Brain microvascular endothelial cell (primary cell): ENCODE results near the gene GUK1.
"Not testable (repeated sequence)": the region's sequence is repeated elsewhere in the genome, so short reads cannot be mapped to it uniquely, and the experiment has no call there.

ENCODE experiments used
- DNase-seq: peaks from one replicate; pipeline ENCODE4 v3.0.0-alpha.2; 2020
- H3K27ac ChIP-seq: fragments of 250-450 bp; sonication (Bioruptor Pico); 2 replicates; pipeline ENCODE4 v1.5.1; 2020; ENCODE audit warnings: mild to moderate bottlenecking, moderate library complexity
- H3K27me3 ChIP-seq: fragments of 250-450 bp; sonication (Bioruptor Pico); replicated peaks from 2 replicates; pipeline ENCODE4 v1.5.1; 2020; ENCODE audit warnings: mild to moderate bottlenecking
- H3K36me3 ChIP-seq: fragments of 250-450 bp; sonication (Bioruptor Pico); replicated peaks from 2 replicates; pipeline ENCODE4 v1.5.1; 2020; ENCODE audit warnings: mild to moderate bottlenecking
- H3K4me3 ChIP-seq: 2 replicates; pipeline ENCODE4 v1.5.1; 2011; ENCODE audit warnings: low read depth, mild to moderate bottlenecking, control low read depth, low read length, moderate library complexity
- CTCF ChIP-seq: IDR thresholded peaks from 2 replicates; pipeline ENCODE4 v1.5.1; 2011; ENCODE audit warnings: low read depth, mild to moderate bottlenecking, moderate library complexity, low read length, control low read depth, inconsistent platforms; ENCODE audit errors: missing control alignments
- in situ Hi-C: cut with HindIII; loops from 2 replicates; pipeline ENCODE4 v1.10.0; 2017; ENCODE audit warnings: low sequenced_read_pairs, low pct_ligation_motif_present

The GUK1 gene

GRCh38 chr1:228110556-228110955, 29.5 kb upstream of the GUK1 start:
- Histone ChIP-seq H3K27me3 (no peaks in the 10 kb centered on the region), H3K36me3 (peaks cover 6% of the 10 kb centered on the region), H3K27ac (no peak overlapping the region), H3K4me3 (no peak overlapping the region)
- in situ Hi-C loops, result no loop called here
- no peak for DNase-seq
- TF ChIP-seq CTCF, result no peak

DNA sequence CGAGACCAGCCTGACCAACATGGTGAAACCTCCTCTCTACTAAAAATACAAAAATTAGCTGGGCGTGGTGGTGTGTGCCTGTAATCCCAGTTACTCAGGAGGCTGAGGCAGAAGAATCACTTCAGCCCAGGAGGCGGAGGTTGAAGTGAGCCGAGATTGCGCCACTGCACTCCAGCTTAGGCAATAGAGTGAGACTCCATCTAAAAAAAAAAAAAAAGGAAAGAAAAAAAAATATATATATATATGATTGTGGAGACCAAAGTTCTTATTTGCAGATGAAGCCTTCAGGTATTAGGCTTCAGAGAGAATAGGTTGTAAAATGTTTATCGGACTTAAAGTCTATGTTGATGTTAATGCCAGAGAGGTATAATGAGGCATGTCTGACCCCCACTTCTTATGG, 28.8 kb upstream of the GUK1 start:
- in situ Hi-C loops, H3K27ac ChIP-seq, DNase-seq, H3K4me3 ChIP-seq, H3K27me3 ChIP-seq, H3K36me3 ChIP-seq: not testable (repeated sequence)

DNA sequence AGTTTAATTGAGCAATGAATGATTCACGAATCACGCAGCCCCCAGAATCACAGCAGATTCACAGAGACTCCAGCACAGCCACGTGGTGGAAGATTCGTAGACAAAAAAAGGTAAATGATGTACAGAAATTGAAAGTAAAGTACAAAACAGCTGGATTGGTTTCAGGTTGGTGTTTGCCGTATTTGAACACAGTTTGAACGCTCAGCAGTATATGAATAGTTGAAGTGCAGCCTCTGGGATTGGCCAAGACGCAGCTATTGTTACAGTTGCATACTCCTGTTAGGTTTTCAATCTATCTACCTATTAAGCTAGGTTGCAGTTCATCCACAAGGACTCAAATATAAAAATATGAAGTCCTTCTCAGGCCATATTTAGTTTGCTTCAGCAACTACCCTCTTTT, 27.9 kb upstream of the GUK1 start:
- in situ Hi-C loops, result no loop called here

GRCh38 chr1:228112617-228113016, 27.5 kb upstream of the GUK1 start:
- in situ Hi-C loops, result no loop called here
- Histone ChIP-seq H3K27me3 (no peaks in the 10 kb centered on the region), H3K36me3 (no peaks in the 10 kb centered on the region), H3K27ac (no peak overlapping the region), H3K4me3 (no peak overlapping the region)
- no peak for TF ChIP-seq CTCF
- DNase-seq, result no peak

More for the DNA sequence above, 27.9 kb upstream of the GUK1 start:
- Histone ChIP-seq H3K36me3 (no peaks in the 10 kb centered on the region), H3K27ac (no peak overlapping the region), H3K4me3 (no peak overlapping the region), H3K27me3 (no peaks in the 10 kb centered on the region)
- TF ChIP-seq CTCF, result no peak
- no peak for DNase-seq

DNA sequence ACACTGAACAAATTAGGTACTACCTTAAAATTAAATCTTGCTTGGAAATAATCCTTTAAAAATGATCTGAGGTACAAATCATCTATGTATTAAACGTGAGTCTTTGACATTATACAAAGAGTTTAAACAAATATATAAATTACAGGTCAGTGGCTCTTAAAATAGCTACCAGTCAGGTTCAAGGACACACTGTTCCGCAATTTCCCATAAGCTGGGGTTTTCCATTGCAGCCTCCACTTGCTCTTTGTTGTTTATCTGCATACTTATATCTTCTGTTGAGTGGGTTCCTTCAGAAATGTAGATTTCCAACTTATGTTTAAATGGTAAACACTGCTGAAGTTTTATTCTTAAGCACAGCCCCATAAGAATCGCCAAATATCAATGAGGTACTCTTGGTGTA, 25.3 kb upstream of the GUK1 start:
- no peak for DNase-seq
- in situ Hi-C loops, result no loop called here

DNA sequence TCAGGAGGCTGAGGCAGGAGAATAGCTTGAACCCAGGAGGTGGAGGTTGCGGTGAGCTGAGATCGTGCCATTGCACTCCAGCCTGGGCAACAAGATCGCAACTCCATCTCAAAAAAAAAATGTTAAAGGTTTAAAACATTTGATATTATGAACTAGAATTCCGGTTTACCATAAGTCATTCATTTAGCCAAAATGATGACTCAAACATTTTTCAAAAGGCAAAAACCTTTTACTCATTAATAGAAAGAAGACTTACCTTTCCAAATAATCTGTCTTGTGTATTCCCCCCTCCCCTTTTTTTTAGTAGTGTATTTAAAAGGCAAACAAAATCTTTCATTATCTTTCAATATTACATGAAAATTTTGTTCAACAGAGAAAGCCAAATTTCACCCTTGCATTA, 22.7 kb upstream of the GUK1 start:
- no peak for TF ChIP-seq CTCF
- Histone ChIP-seq H3K36me3 (no peaks in the 10 kb centered on the region), H3K4me3 (no peak overlapping the region), H3K27me3 (no peaks in the 10 kb centered on the region), H3K27ac (no peak overlapping the region)
- no peak for DNase-seq
- in situ Hi-C loops, result no loop called here

More for the DNA sequence above, 25.3 kb upstream of the GUK1 start:
- Histone ChIP-seq H3K4me3 (no peak overlapping the region), H3K27ac (no peak overlapping the region), H3K36me3 (no peaks in the 10 kb centered on the region), H3K27me3 (no peaks in the 10 kb centered on the region)
- no peak for TF ChIP-seq CTCF
